Astrocyte of the cerebellum (primary cell): ENCODE data around the gene SLC38A1.
A peak's percentile ranks its signal among the peaks of the same experiment; 100 is the strongest.
"Not testable (repeated sequence)": the region's sequence is repeated elsewhere in the genome, so short reads cannot be mapped to it uniquely, and the experiment has no call there.

Source experiments
- DNase-seq: peaks from one replicate; pipeline ENCODE4 v3.0.0-alpha.2; 2011; ENCODE audit warnings: low read depth
- H3K4me3 ChIP-seq: 2 replicates; pipeline ENCODE4 v1.5.1; 2011; ENCODE audit warnings: mild to moderate bottlenecking, low read depth, low read length, moderate library complexity
- CTCF ChIP-seq: IDR thresholded peaks from 2 replicates; pipeline ENCODE4 v1.5.1; 2012; ENCODE audit warnings: low read length, low read depth, moderate library complexity, mild to moderate bottlenecking; ENCODE audit errors: missing control alignments
- in situ Hi-C: cut with HindIII; loops from 2 replicates; pipeline ENCODE4 v1.10.0; 2017; ENCODE audit warnings: low sequenced_read_pairs

Gene SLC38A1

DNA sequence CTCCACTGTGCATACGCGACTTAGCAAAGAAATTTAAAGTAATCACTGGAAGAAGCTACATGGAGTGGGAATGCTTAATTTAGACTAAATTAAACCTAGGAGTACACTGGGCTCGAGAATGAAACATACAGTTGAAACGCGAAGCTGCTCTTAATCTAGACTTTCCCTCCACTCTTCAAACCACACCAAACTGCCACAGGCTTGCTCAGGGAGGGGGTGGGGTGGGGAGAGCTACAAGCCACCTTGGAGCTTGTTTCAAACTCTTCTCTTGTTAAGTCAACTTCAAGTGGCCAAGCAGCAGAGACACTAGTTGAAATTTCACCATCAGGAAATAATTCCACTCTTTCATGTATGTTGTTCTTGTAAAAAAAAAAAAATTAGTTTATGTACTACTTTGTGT is 69.9 kb downstream of the SLC38A1 start:
- H3K4me3 ChIP-seq: no peak overlapping the region
- no peak for DNase-seq
- TF ChIP-seq CTCF: no peak
- in situ Hi-C loops: no loop called here

DNA sequence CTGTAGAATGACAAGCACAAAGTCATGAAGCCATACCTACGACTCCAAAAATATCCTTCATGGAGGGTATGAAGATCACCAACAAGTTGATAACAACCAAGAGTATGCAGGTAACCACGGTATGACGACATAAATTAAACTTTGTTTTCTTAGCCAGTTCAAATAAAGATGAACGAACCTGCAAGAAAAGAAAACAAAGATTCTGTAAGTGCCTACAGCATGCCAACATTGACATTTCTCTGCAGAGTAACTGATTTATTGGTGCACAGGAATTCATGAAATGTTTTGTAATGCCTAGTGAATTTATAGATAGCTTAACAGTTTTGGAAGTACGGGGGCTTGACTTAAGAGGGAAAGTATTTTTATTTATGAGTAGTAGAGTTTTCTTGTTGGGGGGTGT is 71.0 kb downstream of the SLC38A1 start:
- H3K4me3 ChIP-seq: no peak overlapping the region
- in situ Hi-C loops: no loop called here
- no peak for TF ChIP-seq CTCF
- DNase-seq: no peak

GRCh38 chr12:46190533-46190932 is 78.3 kb downstream of the SLC38A1 start:
- DNase-seq, H3K4me3 ChIP-seq, in situ Hi-C loops: not testable (repeated sequence)

- no peak for TF ChIP-seq CTCF
- H3K4me3 ChIP-seq: no peak overlapping the region
- DNase-seq: no peak
- in situ Hi-C loops: no loop called here
Measured at GRCh38 chr12:46188170-46188569, 80.7 kb downstream of the SLC38A1 start.

- no peak for TF ChIP-seq CTCF
- H3K4me3 ChIP-seq: no peak overlapping the region
- DNase-seq: peak; percentile 85
- in situ Hi-C loops: no loop called here
Measured at GRCh38 chr12:46187023-46187422, 81.8 kb downstream of the SLC38A1 start.

DNA sequence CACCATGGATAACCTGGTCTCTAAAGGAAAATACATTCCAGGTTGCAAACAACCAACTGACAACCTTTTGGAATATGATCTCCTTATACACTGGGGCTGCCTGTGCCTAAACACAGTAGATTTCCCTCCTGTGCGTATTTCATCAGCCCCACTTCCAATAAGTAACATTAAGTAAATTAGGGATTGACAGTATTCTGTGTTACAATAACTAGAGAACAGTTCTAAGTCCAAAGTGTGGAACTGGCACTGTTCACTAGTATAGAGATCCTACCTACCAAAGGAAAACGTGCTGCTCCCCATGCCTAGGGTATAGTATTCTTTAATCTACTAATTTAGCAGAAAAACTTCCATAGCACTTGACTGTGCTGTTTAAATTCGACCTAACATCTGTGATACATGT is 82.8 kb downstream of the SLC38A1 start:
- no peak for TF ChIP-seq CTCF
- DNase-seq: no peak
- H3K4me3 ChIP-seq: no peak overlapping the region
- in situ Hi-C loops: no loop called here

GRCh38 chr12:46185686-46186085 is 83.2 kb downstream of the SLC38A1 start:
- no peak for TF ChIP-seq CTCF
- in situ Hi-C loops: no loop called here
- no peak for DNase-seq
- no peak overlapping the region for H3K4me3 ChIP-seq
